Fibroblast of peridontal ligament (primary cell): Measurements from ENCODE around the gene TRPM6.

Experiments used
- DNase-seq: peaks from one replicate; pipeline ENCODE4 v3.0.0-alpha.2; 2010; ENCODE audit errors: extremely low read depth

TRPM6 gene

DNA sequence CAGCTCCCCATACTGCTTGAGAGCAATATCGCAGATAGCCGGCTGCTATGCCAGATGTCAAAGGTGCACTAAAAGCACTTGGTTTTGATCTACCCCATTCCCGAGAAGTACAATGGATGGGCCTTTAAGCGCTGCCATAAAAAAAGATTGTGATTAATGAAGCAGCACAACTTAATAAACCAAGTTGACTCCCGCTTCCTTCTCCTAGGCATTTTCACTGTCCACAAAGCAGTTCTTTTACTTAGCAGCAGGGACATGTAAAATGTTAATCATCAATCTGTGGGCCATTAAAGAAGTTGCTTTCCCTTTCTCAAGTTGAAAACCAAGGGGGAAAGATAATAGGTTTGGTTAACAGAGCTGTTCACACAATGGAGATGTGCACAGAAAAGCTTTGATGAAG lies 176.4 kb downstream of the TRPM6 start:
- no peak for DNase-seq

DNA sequence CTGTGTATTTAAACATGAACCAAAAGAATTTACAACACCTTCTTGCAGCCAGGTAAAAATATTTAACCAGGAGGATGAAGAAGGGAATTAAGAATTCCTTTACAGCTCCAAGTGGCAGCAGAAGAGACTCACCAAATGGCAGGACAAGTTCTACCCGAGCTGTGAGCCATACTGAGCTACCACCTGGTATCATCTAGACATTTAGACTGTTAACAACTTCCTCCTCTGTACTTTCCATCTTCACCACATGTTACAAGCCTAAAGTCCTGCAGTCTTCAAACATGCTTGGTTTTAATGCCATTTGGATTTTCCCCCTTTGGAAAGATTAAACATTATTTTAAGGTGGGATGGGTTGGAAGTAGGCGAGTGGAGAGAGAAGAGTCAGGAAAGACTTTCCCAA lies 190.2 kb downstream of the TRPM6 start:
- DNase-seq: no peak

DNA sequence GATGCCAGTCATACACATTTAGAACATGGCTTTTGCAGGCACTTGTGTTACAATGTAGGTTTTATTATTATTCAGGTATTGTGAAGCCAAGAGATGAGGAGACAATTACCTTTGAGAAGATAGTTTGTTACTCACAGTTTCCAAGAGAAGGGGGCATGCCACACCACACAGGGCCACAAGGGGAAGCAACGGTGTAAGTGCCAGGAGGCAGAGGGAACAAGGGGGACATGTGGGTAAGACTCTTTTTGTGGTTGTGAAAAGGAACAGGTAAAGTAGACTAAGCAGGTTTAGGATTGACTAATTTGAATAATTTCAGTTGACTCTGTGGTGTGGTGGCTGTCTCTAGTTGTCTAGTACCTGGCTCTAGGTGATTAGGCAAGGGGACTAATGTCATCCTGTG lies 191.2 kb downstream of the TRPM6 start:
- DNase-seq: no peak

- no peak for DNase-seq
Observed at GRCh38 chr9:74691058-74691457, 196.7 kb downstream of the TRPM6 start.

DNA sequence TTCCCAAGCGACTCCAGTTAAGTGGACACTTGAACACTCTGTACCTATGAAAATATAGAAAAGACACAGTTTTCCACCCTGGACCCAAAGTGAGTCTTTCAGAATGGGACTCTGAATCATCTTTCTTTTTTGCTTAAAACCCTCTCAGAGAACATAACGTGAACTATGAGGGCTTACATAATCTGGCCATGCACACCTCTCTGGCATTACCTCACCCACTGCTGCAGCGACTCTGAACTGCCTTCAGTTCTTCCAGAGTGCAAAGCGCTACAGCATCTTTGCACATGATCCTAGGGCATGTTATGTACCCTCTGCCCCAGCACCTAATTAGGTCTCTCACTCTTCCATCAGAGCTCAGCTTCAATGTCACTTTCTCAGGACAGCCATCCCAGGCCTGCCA lies 204.4 kb downstream of the TRPM6 start:
- DNase-seq: no peak

DNA sequence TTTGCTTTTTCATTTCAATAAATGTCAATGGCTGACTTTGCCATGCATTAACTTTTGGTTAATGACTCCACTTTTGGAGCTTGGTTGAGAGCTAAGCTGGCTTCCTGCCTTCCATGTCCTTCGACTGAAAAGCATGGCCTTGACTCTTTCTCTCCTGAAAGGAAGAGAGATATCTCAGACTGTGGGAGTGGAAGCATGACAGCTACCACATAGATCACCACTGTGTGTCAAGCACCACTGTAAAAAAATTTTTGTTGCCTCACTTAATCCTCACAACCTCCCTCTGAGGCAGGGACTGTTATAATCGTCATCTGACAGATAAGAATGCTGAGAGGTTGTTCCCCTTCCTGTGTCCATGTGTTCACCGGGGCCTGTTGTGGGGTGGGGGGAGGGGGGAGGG lies 205.8 kb downstream of the TRPM6 start:
- no peak for DNase-seq

DNA sequence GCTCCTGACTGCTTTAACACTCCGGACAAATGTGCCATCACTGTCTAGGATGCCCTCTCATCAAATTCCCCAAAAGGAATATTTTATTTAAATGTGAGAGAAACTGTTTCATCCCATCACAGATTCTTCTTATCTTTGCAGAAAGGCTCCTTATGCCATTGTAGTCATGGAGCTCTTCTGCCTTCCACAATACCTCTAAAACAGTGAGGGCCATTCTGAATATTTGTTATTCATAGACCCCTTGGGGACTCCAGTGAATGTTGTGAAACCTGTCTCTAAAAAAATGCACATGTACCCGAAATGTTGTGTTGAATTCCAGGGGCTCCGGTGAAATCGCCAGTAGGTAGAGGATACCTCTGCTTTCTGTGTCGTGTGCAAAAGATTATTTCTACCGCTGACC lies 213.6 kb downstream of the TRPM6 start:
- no peak for DNase-seq
